ENCODE data around the gene MEOX2. TPM values are rescaled to one million over a fixed set of nuclear protein-coding genes. Genes with fewer than 3 reads are reported as not detected.

The MEOX2 gene
- total RNA-seq, 1 experiment from 2014 or later: not detected

GRCh38 chr7:15679306-15679705 lies 7.2 kb downstream of the MEOX2 start:
- H3K18ac ChIP-seq (ENCODE audit: insufficient read length, low read depth, low read length): no peak overlapping the region

More at GRCh38 chr7:15679306-15679705, 7.2 kb downstream of the MEOX2 start:
- Histone ChIP-seq H2BK5ac (ENCODE audit: insufficient read length, low read length) (no peak overlapping the region), H4K5ac (ENCODE audit: insufficient read length, low read depth, low read length) (no peak overlapping the region), H2BK15ac (ENCODE audit: low read depth, low read length) (no peak overlapping the region), H3K4ac (ENCODE audit: low read depth, low read length) (no peak overlapping the region), H2BK20ac (ENCODE audit: low read depth, low read length, poor library complexity, severe bottlenecking) (no peak overlapping the region), H3K14ac (ENCODE audit: insufficient read depth, low read length) (no peak overlapping the region), H3K9ac (ENCODE audit: extremely low read depth, insufficient read length, low read length) (no peak overlapping the region), H3T11ph (ENCODE audit: low read length) (no peak overlapping the region), H3K9me3 (ENCODE audit: control insufficient read depth, low read depth, low read length) (no peaks in the 10 kb centered on the region), H3K23me2 (ENCODE audit: insufficient read length, low read depth, low read length, poor library complexity, severe bottlenecking) (no peaks in the 10 kb centered on the region), H3K4me1 (ENCODE audit: insufficient read depth, low read length) (no peaks in the 10 kb centered on the region), H3K79me2 (ENCODE audit: insufficient read depth, low read length) (no peaks in the 10 kb centered on the region), H3K23ac (ENCODE audit: insufficient read length, low read depth, low read length) (no peak overlapping the region), H2AK5ac (ENCODE audit: insufficient read length, low read length) (no peak overlapping the region), H3K27ac (ENCODE audit: insufficient read length, low read depth, low read length) (no peak overlapping the region), H2BK12ac (ENCODE audit: insufficient read length, low read depth, low read length) (no peak overlapping the region), H2BK120ac (ENCODE audit: low read depth, low read length, poor library complexity, severe bottlenecking) (no peak overlapping the region), H4K91ac (ENCODE audit: insufficient read length, low read depth, low read length) (no peak overlapping the region), H2AFZ (ENCODE audit: low read length) (no peak overlapping the region), H4K20me1 (ENCODE audit: control insufficient read depth, insufficient read depth, insufficient read length) (no peaks in the 10 kb centered on the region), H3K56ac (ENCODE audit: insufficient read length, low read depth, low read length) (no peak overlapping the region), H3K27me3 (ENCODE audit: insufficient read depth, low read length) (no peaks in the 10 kb centered on the region), H4K8ac (replicated peaks; ENCODE audit: insufficient read length, low read depth, low read length) (no peak overlapping the region), H3K4me2 (ENCODE audit: insufficient read depth, insufficient read length, low read length) (no peak overlapping the region), H3K79me1 (ENCODE audit: insufficient read depth, low read depth, low read length, poor library complexity, severe bottlenecking) (no peaks in the 10 kb centered on the region)
- H3K27ac Mint-ChIP-seq: no peak overlapping the region
- H3K4me1 Mint-ChIP-seq: no peaks in the 10 kb centered on the region
- DNase-seq: no peak
- WGBS (ENCODE audit: extremely low coverage, insufficient read length, low lambda C conversion rate): no CpG with 5 or more reads among the region's 1 CpG
- H3K9me3 Mint-ChIP-seq: no peaks in the 10 kb centered on the region
- no peak for TF ChIP-seq CTCF (conservative IDR thresholded peaks at IDR 0.05)
- H3K27me3 Mint-ChIP-seq (ENCODE audit: low read depth): peaks cover 20% of the 10 kb centered on the region
- H3K4me3 Mint-ChIP-seq: no peak overlapping the region
- H3K36me3 Mint-ChIP-seq (ENCODE audit: insufficient read depth in 1 of 3, low read depth in 3 of 3): no peaks in the 10 kb centered on the region
